K562 (cell line): ENCODE results near the gene PPP4C. TPM values are rescaled to one million over a fixed set of nuclear protein-coding genes. Genes with fewer than 3 reads are reported as not detected.

ENCODE experiments used
- CSDE1 ChIP-seq, 2 experiments: fragments of 450-650 bp; IDR thresholded peaks; 2 replicates each; pipeline ENCODE4 v1.6.1; 2016; ENCODE audit warnings: mild to moderate bottlenecking in 1 of 2
- DMBX1 ChIP-seq: fragments of 250-450 bp; sonication (Bioruptor Pico); IDR thresholded peaks from 2 replicates; pipeline ENCODE4 v1.8.0; 2022; ENCODE audit warnings: inconsistent platforms, mild to moderate bottlenecking, moderate library complexity, borderline replicate concordance
- FIP1L1 ChIP-seq: fragments of 200-400 bp; formaldehyde crosslinking; IDR thresholded peaks from 2 replicates; pipeline ENCODE4 v1.6.1; 2018; ENCODE audit warnings: mild to moderate bottlenecking, low read depth, low read length; ENCODE audit not compliant: poor library complexity, severe bottlenecking
- FOS ChIP-seq: IDR thresholded peaks from 3 replicates; pipeline ENCODE4 v1.6.1; 2011; ENCODE audit not compliant: insufficient read length; ENCODE audit errors: extremely low read depth
- NCOA1 ChIP-seq: fragments of 450-650 bp; IDR thresholded peaks from 2 replicates; pipeline ENCODE4 v1.6.1; 2016; ENCODE audit warnings: low read depth
- POLR2B ChIP-seq: fragments of 450-650 bp; IDR thresholded peaks from 2 replicates; pipeline ENCODE4 v1.6.1; 2018; ENCODE audit warnings: low read depth; ENCODE audit not compliant: partially characterized antibody
- PURB ChIP-seq: sonication (generic); formaldehyde crosslinking; IDR thresholded peaks from 2 replicates; pipeline ENCODE4 v1.9.0; 2021; ENCODE audit warnings: low read depth, mild to moderate bottlenecking, missing genetic modification reagents
- SETDB1 ChIP-seq: IDR thresholded peaks from one replicate; pipeline ENCODE4 v1.6.1; 2012; ENCODE audit warnings: low read length, control low read depth, inconsistent platforms
- SIN3B ChIP-seq: fragments of 450-650 bp; IDR thresholded peaks from 2 replicates; pipeline ENCODE4 v1.6.1; 2017; ENCODE audit warnings: low read depth, mild to moderate bottlenecking, moderate library complexity
- SPI1 ChIP-seq: IDR thresholded peaks from 2 replicates; pipeline ENCODE4 v1.6.1; 2011; ENCODE audit warnings: low read depth, low read length, control low read depth, borderline replicate concordance
- TAF7 ChIP-seq: fragments of 450-650 bp; IDR thresholded peaks from 2 replicates; pipeline ENCODE4 v1.6.1; 2016; ENCODE audit warnings: missing genetic modification characterization, missing compliant biosample characterization
- ZNF830 ChIP-seq: fragments of 250-450 bp; sonication (Bioruptor Pico); IDR thresholded peaks from 2 replicates; pipeline ENCODE4 v1.5.0; 2021; ENCODE audit warnings: mild to moderate bottlenecking
- polyA plus RNA-seq, 8 experiments: library from polyadenylated mRNA; depleted of rRNA in 4 of 8; stranded (reverse) in 5 of 8; unstranded in 3 of 8; fragments of >200 nt; fragmentation: Nextera tagmentation in 2 of 8; fragmentation: Illumina TruSeq in 1 of 8; extraction: Ambion mirVana in 2 of 8; extraction: Trizol in 1 of 8; gene quantifications; 2 replicates each; pipeline versions ENCODE4 v1.2.1 to v1.2.3, GENCODE V29; 2011 to 2014; ENCODE audit warnings: inconsistent platforms in 1 of 8, missing spikeins in 1 of 8
- total RNA-seq, 7 experiments: library from RNA; depleted of rRNA in 6 of 7; stranded (reverse); fragments of >200 nt in 6 of 7; fragmentation: Illumina TruSeq in 2 of 7; extraction: Trizol in 2 of 7; gene quantifications; 2 replicates each; pipeline versions ENCODE4 v1.2.1 to v1.2.3, GENCODE V29; 2011 to 2021; ENCODE audit warnings: low replicate concordance in 1 of 7
- TF ChIP-seq, protein P1 (sequence below): sonication (generic); formaldehyde crosslinking; IDR thresholded peaks from 2 replicates; pipeline ENCODE4 v1.8.0; 2022; ENCODE audit warnings: mild to moderate bottlenecking, missing genetic modification reagents, borderline replicate concordance
- TF ChIP-seq, protein P2 (sequence below): fragments of 150-350 bp; IDR thresholded peaks from 2 replicates; pipeline ENCODE4 v1.6.1; 2014; ENCODE audit warnings: low read depth, mild to moderate bottlenecking, low read length, borderline replicate concordance
- TF ChIP-seq, protein P3 (sequence below): fragments of 250-450 bp; sonication (Bioruptor Pico); IDR thresholded peaks from 2 replicates; pipeline ENCODE4 v1.8.0; 2021; ENCODE audit warnings: mild to moderate bottlenecking, moderate library complexity
- TF ChIP-seq, protein P4 (sequence below): fragments of 250-450 bp; sonication (Bioruptor Pico); IDR thresholded peaks from 2 replicates; pipeline ENCODE4 v1.4.0; 2020; ENCODE audit warnings: mild to moderate bottlenecking, moderate library complexity, borderline replicate concordance

Gene PPP4C
- total and polyA plus RNA-seq, 9 of the 15 experiments (the other 6 are each of a cell fraction or from before 2014, with no cell fraction given): 3.5 to 183 (median 131) TPM

DNA sequence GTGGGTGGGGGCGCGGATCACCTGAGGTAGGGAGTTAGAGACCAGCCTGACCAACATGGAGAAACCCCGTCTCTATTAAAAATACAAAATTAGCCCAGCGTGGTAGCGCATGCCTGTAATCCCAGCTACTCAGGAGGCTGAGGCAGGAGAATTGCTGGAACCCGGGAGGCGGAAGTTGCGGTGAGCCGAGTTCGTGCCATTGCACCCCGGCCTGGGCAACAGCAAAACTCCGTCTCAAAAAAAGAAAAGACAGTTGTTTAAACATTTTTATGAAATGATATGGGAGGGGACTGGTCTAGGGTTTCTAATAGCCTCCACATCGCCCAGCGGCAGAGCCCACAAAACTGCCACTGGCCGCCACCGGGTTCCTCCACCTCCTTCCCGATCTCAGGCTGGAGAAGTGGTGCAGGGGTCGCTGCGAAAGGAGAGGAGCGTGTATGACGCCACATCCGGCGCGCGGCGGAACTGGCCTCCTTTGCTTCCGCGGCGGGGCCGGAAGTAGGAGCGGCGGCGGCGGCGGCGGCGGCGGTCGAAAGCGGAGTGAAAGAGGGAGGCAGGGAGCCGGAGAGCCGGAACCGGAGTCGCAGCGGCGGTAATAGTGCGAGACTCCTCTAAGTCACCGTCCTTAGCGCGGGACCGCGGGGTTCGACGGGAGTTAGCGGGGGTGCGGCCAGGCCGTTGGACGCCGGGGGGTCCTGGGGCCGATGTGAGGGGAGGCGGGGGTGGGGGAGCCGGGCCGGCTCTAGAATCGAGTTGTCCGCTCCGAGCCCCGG lies at the start of gene PPP4C (continued):
- TF ChIP-seq, protein P1, sequence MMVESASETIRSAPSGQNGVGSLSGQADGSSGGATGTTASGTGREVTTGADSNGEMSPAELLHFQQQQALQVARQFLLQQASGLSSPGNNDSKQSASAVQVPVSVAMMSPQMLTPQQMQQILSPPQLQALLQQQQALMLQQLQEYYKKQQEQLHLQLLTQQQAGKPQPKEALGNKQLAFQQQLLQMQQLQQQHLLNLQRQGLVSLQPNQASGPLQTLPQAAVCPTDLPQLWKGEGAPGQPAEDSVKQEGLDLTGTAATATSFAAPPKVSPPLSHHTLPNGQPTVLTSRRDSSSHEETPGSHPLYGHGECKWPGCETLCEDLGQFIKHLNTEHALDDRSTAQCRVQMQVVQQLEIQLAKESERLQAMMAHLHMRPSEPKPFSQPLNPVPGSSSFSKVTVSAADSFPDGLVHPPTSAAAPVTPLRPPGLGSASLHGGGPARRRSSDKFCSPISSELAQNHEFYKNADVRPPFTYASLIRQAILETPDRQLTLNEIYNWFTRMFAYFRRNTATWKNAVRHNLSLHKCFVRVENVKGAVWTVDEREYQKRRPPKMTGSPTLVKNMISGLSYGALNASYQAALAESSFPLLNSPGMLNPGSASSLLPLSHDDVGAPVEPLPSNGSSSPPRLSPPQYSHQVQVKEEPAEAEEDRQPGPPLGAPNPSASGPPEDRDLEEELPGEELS (CRISPR knock-in tag): no peak
- TF ChIP-seq POLR2B (peak; percentile 94), PURB (CRISPR knock-in tag) (no peak), ZNF830 (CRISPR knock-in tag) (peak; percentile 84; the same call in 1 of the 2 replicates), CSDE1 (IDR thresholded peaks at IDR 0.05) (0 out of 4 replicates have a peak, but pooled peaks of 1 of the 2 experiments have one; percentile 46), SETDB1 (no peak), DMBX1 (no peak), TAF7 (tag) (peak; percentile 48; the same call in 1 of the 2 replicates), SIN3B (peak; percentile 88), FIP1L1 (peak; percentile 28), NCOA1 (peak; percentile 27; the same call in 1 of the 2 replicates), FOS (no peak), SPI1 (peak; percentile 57; the same call in 1 of the 2 replicates)
- TF ChIP-seq, protein P2, sequence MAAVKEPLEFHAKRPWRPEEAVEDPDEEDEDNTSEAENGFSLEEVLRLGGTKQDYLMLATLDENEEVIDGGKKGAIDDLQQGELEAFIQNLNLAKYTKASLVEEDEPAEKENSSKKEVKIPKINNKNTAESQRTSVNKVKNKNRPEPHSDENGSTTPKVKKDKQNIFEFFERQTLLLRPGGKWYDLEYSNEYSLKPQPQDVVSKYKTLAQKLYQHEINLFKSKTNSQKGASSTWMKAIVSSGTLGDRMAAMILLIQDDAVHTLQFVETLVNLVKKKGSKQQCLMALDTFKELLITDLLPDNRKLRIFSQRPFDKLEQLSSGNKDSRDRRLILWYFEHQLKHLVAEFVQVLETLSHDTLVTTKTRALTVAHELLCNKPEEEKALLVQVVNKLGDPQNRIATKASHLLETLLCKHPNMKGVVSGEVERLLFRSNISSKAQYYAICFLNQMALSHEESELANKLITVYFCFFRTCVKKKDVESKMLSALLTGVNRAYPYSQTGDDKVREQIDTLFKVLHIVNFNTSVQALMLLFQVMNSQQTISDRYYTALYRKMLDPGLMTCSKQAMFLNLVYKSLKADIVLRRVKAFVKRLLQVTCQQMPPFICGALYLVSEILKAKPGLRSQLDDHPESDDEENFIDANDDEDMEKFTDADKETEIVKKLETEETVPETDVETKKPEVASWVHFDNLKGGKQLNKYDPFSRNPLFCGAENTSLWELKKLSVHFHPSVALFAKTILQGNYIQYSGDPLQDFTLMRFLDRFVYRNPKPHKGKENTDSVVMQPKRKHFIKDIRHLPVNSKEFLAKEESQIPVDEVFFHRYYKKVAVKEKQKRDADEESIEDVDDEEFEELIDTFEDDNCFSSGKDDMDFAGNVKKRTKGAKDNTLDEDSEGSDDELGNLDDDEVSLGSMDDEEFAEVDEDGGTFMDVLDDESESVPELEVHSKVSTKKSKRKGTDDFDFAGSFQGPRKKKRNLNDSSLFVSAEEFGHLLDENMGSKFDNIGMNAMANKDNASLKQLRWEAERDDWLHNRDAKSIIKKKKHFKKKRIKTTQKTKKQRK: no peak
- TF ChIP-seq, protein P3, sequence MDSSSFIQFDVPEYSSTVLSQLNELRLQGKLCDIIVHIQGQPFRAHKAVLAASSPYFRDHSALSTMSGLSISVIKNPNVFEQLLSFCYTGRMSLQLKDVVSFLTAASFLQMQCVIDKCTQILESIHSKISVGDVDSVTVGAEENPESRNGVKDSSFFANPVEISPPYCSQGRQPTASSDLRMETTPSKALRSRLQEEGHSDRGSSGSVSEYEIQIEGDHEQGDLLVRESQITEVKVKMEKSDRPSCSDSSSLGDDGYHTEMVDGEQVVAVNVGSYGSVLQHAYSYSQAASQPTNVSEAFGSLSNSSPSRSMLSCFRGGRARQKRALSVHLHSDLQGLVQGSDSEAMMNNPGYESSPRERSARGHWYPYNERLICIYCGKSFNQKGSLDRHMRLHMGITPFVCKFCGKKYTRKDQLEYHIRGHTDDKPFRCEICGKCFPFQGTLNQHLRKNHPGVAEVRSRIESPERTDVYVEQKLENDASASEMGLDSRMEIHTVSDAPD (CRISPR knock-in tag): no peak
- TF ChIP-seq, protein P4, sequence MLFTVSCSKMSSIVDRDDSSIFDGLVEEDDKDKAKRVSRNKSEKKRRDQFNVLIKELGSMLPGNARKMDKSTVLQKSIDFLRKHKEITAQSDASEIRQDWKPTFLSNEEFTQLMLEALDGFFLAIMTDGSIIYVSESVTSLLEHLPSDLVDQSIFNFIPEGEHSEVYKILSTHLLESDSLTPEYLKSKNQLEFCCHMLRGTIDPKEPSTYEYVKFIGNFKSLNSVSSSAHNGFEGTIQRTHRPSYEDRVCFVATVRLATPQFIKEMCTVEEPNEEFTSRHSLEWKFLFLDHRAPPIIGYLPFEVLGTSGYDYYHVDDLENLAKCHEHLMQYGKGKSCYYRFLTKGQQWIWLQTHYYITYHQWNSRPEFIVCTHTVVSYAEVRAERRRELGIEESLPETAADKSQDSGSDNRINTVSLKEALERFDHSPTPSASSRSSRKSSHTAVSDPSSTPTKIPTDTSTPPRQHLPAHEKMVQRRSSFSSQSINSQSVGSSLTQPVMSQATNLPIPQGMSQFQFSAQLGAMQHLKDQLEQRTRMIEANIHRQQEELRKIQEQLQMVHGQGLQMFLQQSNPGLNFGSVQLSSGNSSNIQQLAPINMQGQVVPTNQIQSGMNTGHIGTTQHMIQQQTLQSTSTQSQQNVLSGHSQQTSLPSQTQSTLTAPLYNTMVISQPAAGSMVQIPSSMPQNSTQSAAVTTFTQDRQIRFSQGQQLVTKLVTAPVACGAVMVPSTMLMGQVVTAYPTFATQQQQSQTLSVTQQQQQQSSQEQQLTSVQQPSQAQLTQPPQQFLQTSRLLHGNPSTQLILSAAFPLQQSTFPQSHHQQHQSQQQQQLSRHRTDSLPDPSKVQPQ (CRISPR knock-in tag): no peak
